ENCODE measurements around the gene KRTAP12-2. TPM values are rescaled to one million over a fixed set of nuclear protein-coding genes. Genes with fewer than 3 reads are reported as not detected.
"Not testable (repeated sequence)": the region's sequence is repeated elsewhere in the genome, so short reads cannot be mapped to it uniquely, and the experiment has no call there.

KRTAP12-2 gene
- total RNA-seq, 2 donors from 2014 or later = not detected

GRCh38 chr21:44627831-44628233, 38.9 kb downstream of the KRTAP12-2 start:
- ATAC-seq; H3K27ac Mint-ChIP-seq; DNase-seq (ENCODE audit: low spot score in 2 of 2): not testable (repeated sequence)
- H3K36me3 Mint-ChIP-seq = peaks cover 31 to 45% of the 10 kb centered on the region in 2 donors
- peaks cover 36 to 51% of the 10 kb centered on the region in 2 donors for H3K9me3 Mint-ChIP-seq

GRCh38 chr21:44627181-44627822, 39.4 kb downstream of the KRTAP12-2 start:
- peaks cover 37 to 51% of the 10 kb centered on the region in 2 donors for H3K36me3 Mint-ChIP-seq
- H3K9me3 Mint-ChIP-seq = peaks cover 42 to 53% of the 10 kb centered on the region in 2 donors
- ATAC-seq; DNase-seq (ENCODE audit: low spot score in 2 of 2); H3K27ac Mint-ChIP-seq: not testable (repeated sequence)

GRCh38 chr21:44626673-44627143, 40.0 kb downstream of the KRTAP12-2 start, which contains the start of gene KRTAP10-9:
TSS of gene KRTAP10-9 (plus strand) at chr21:44627093. CDS start at chr21:44627172, 79 bp downstream.
- H3K27ac Mint-ChIP-seq = no peak within 1 kb of the TSS

GRCh38 chr21:44626262-44626661, 40.5 kb downstream of the KRTAP12-2 start:
- Mint-ChIP-seq H3K27ac (no peak overlapping the region), H3K9me3 (peaks cover 35 to 44% of the 10 kb centered on the region in 2 donors), H3K36me3 (peaks cover 38 to 45% of the 10 kb centered on the region in 2 donors)
- DNase-seq (ENCODE audit: low spot score in 2 of 2) (no peak), ATAC-seq (no peak)

More at GRCh38 chr21:44626673-44627143, 40.0 kb downstream of the KRTAP12-2 start, which contains the start of gene KRTAP10-9:
- ATAC-seq (no peak), DNase-seq (ENCODE audit: low spot score in 2 of 2) (no peak)
- Mint-ChIP-seq H3K36me3 (peaks cover 38 to 50% of the 10 kb centered on the region in 2 donors), H3K9me3 (peaks cover 38 to 49% of the 10 kb centered on the region in 2 donors)

GRCh38 chr21:44625756-44626155, 41.0 kb downstream of the KRTAP12-2 start:
- no peak overlapping the region for H3K27ac Mint-ChIP-seq
- H3K9me3 Mint-ChIP-seq = peaks cover 32 to 41% of the 10 kb centered on the region in 2 donors
- ATAC-seq (no peak), DNase-seq (ENCODE audit: low spot score in 2 of 2) (no peak)
- peaks cover 36 to 42% of the 10 kb centered on the region in 2 donors for H3K36me3 Mint-ChIP-seq

- peaks cover 46 to 52% of the 10 kb centered on the region in 2 donors for H3K9me3 Mint-ChIP-seq
- H3K36me3 Mint-ChIP-seq = peaks cover 48 to 53% of the 10 kb centered on the region in 2 donors
- ATAC-seq (no peak), DNase-seq (ENCODE audit: low spot score in 2 of 2) (no peak)
- H3K27ac Mint-ChIP-seq = no peak overlapping the region
These were observed 43.2 kb downstream of the KRTAP12-2 start for GRCh38 chr21:44623575-44623974.

- Mint-ChIP-seq H3K27ac (no peak overlapping the region), H3K9me3 (peaks cover 50 to 51% of the 10 kb centered on the region in 2 donors), H3K36me3 (peaks cover 53 to 57% of the 10 kb centered on the region in 2 donors)
- no peak for DNase-seq (ENCODE audit: low spot score in 2 of 2)
- ATAC-seq = no peak
These were observed 46.8 kb downstream of the KRTAP12-2 start for GRCh38 chr21:44619886-44620285.

- DNase-seq (ENCODE audit: low spot score in 2 of 2) (peak in 1 of 2 donors; percentile 17), ATAC-seq (peak; percentile 71 to 98)
- H3K36me3 Mint-ChIP-seq = peaks cover 45 to 48% of the 10 kb centered on the region in 2 donors
- peaks cover 40 to 43% of the 10 kb centered on the region in 2 donors for H3K9me3 Mint-ChIP-seq
- peak overlapping the region; percentile 6 to 84 for H3K27ac Mint-ChIP-seq
These were observed 47.8 kb downstream of the KRTAP12-2 start for GRCh38 chr21:44618909-44619308.

- Mint-ChIP-seq H3K27ac (peak overlapping the region in 1 of 2 donors; percentile 84), H3K36me3 (peaks cover 41 to 44% of the 10 kb centered on the region in 2 donors), H3K9me3 (peaks cover 36 to 39% of the 10 kb centered on the region in 2 donors)
- ATAC-seq = peak; percentile 44 to 60
- DNase-seq (ENCODE audit: low spot score in 2 of 2) = no peak
These were observed 48.2 kb downstream of the KRTAP12-2 start for GRCh38 chr21:44618504-44618903.

- Mint-ChIP-seq H3K36me3 (peaks cover 28 to 31% of the 10 kb centered on the region in 2 donors), H3K27ac (peak overlapping the region in 1 of 2 donors; percentile 84), H3K9me3 (peaks cover 24 to 27% of the 10 kb centered on the region in 2 donors)
- DNase-seq (ENCODE audit: low spot score in 2 of 2) (no peak), ATAC-seq (no peak)
These were observed 49.6 kb downstream of the KRTAP12-2 start for GRCh38 chr21:44617071-44617501.

- ATAC-seq = no peak
- peaks cover 24 to 29% of the 10 kb centered on the region in 2 donors for H3K9me3 Mint-ChIP-seq
These were observed 50.2 kb downstream of the KRTAP12-2 start for GRCh38 chr21:44616591-44616926.

More at GRCh38 chr21:44616591-44616926, 50.2 kb downstream of the KRTAP12-2 start:
- Mint-ChIP-seq H3K36me3 (peaks cover 28 to 31% of the 10 kb centered on the region in 2 donors), H3K27ac (peak overlapping the region in 1 of 2 donors; percentile 84)
- no peak for DNase-seq (ENCODE audit: low spot score in 2 of 2)

Other genes with a start within 250 kb of the KRTAP12-2 start
- 1 to 10 TPM; 4.8 to 5.6 TPM for gene LRRC3, start 211.4 kb downstream of the KRTAP12-2 start, total RNA-seq
- gene KRTAP10-1, start 126.7 kb downstream of the KRTAP12-2 start, total RNA-seq = not detected
- not detected for gene KRTAP10-2, start 115.4 kb downstream of the KRTAP12-2 start, total RNA-seq
- not detected for gene KRTAP10-3, start 108.1 kb downstream of the KRTAP12-2 start, total RNA-seq
- not detected for gene KRTAP10-4, start 93.2 kb downstream of the KRTAP12-2 start, total RNA-seq
- gene KRTAP10-5, start 86.3 kb downstream of the KRTAP12-2 start, total RNA-seq = not detected
- gene KRTAP10-6, start 74.4 kb downstream of the KRTAP12-2 start, total RNA-seq = not detected
- not detected for gene KRTAP10-7, start 66.3 kb downstream of the KRTAP12-2 start, total RNA-seq
- gene KRTAP10-8, start 54.8 kb downstream of the KRTAP12-2 start, total RNA-seq = not detected
- gene KRTAP10-9, start 39.8 kb downstream of the KRTAP12-2 start, total RNA-seq = not detected
- not detected for gene KRTAP10-10, start 29.6 kb downstream of the KRTAP12-2 start, total RNA-seq
- not detected for gene KRTAP10-11, start 20.5 kb downstream of the KRTAP12-2 start, total RNA-seq
- not detected for gene KRTAP12-4, start 12.3 kb downstream of the KRTAP12-2 start, total RNA-seq
- not detected for gene KRTAP12-3, start 9.0 kb downstream of the KRTAP12-2 start, total RNA-seq
- not detected for gene KRTAP12-1, start 15.2 kb upstream of the KRTAP12-2 start, total RNA-seq
- gene KRTAP10-12, start 30.2 kb upstream of the KRTAP12-2 start, total RNA-seq = not detected
- gene TSPEAR, start 44.6 kb upstream of the KRTAP12-2 start, total RNA-seq = not detected
- gene UBE2G2, start 134.9 kb upstream of the KRTAP12-2 start, total RNA-seq = 100 to 1,000 TPM; 114 to 126 TPM
- gene SUMO3, start 151.1 kb upstream of the KRTAP12-2 start, total RNA-seq = 10 to 100 TPM; 72.8 to 81.2 TPM
- gene PTTG1IP, start 206.8 kb upstream of the KRTAP12-2 start, total RNA-seq = 10 to 100 TPM; 61.7 to 99.8 TPM

Measured in activated naive CD4-positive, alpha-beta T cell treated with anti-CD3 and anti-CD28 coated beads, Interleukin-2, amount 50 U/mL, for 72 hours (primary cell).